Measurements from ENCODE around the gene DCTN1. TPM values are rescaled to one million over a fixed set of nuclear protein-coding genes. Genes with fewer than 3 reads are reported as not detected.

DCTN1 gene
- polyA plus RNA-seq, 1 of the 3 experiments (the other 2 are of a cell fraction), result 91.1 TPM

DNA sequence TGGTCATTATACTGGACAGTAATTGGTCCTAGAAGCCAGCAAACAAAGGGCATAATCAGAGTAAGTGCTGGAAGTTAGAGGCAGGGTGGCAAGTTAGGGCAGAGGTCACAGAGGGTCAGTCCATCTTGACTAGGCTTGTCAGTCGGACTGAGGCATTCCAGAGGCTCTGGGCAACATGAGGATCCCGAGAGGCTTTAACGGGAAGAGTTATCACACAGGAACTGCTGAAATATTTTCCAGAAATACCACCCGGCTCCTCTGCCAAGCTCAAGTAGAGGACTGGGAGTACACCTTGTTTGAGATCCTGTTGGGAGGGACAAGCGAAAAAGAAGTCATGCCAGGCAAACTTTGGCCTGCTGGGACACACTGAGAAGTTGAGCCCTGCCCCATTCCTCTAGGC lies 27.6 kb upstream of the DCTN1 start:
- no peak overlapping the region for H3K27ac ChIP-seq (ENCODE audit: low read depth in 2 of 2, low read length in 1 of 2)
- H3K36me3 ChIP-seq (replicated peaks in 1 of 2; ENCODE audit: control insufficient read depth in 1 of 2, insufficient read depth in 2 of 2, low read length in 1 of 2), result no peaks in the 10 kb centered on the region
- no peak overlapping the region for H3K4me3 ChIP-seq (ENCODE audit: low read depth in 2 of 2, low read length in 1 of 2)
- no peaks in the 10 kb centered on the region for H3F3A ChIP-seq (replicated peaks; ENCODE audit: insufficient read depth)
- peaks cover 2 to 9% of the 10 kb centered on the region in 2 experiments; a peak in 2 of 4 replicates for H3K4me1 ChIP-seq (ENCODE audit: control insufficient read depth in 1 of 2, insufficient read depth in 2 of 2, low read depth in 1 of 2, low read length in 1 of 2)
- no peak for DNase-seq
- H3K9me3 ChIP-seq, result no peaks in the 10 kb centered on the region
- no peaks in the 10 kb centered on the region for H4K20me1 ChIP-seq (ENCODE audit: insufficient read depth)
- WGBS (ENCODE audit: low lambda C conversion rate), result 67% methylated on average over 5 of the region's 5 CpGs
- H3K4me2 ChIP-seq, result no peak overlapping the region
- ChIA-PET POLR2A (no interaction called here), CTCF (interaction anchor here (1.9 to 2.9 kb wide), 2 partner anchors 7 to 16 kb away, joined by 5 to 12 read pairs; no protein-coding TSS in a partner anchor)
- H2AFZ ChIP-seq (ENCODE audit: low read depth), result no peak overlapping the region
- TF ChIP-seq MEF2A (IDR thresholded peaks at IDR 0.05; ENCODE audit: borderline replicate concordance, low read depth) (no peak), NFIC (IDR thresholded peaks at IDR 0.05; ENCODE audit: borderline replicate concordance) (no peak), TAF1 (IDR thresholded peaks at IDR 0.05; ENCODE audit: borderline replicate concordance, low read depth, low read length) (no peak), GATA2 (CRISPR knock-in tag; IDR thresholded peaks at IDR 0.05) (no peak), RFX5 (IDR thresholded peaks at IDR 0.05; ENCODE audit: low read length) (no peak), RAD21 (IDR thresholded peaks at IDR 0.05; ENCODE audit: low read length) (no peak), FOXJ3 (CRISPR knock-in tag; IDR thresholded peaks at IDR 0.05) (no peak), SIN3A (IDR thresholded peaks at IDR 0.05; ENCODE audit: borderline replicate concordance, low read depth, low read length) (no peak), YY1 (IDR thresholded peaks at IDR 0.05; ENCODE audit: low read depth) (no peak), EZH2phosphoT487 (IDR thresholded peaks at IDR 0.05; ENCODE audit: borderline replicate concordance, low read depth) (no peak), FOXM1 (IDR thresholded peaks at IDR 0.05; ENCODE audit: low read depth) (no peak), TCF12 (IDR thresholded peaks at IDR 0.05) (no peak), FOSL2 (IDR thresholded peaks at IDR 0.05; ENCODE audit: borderline replicate concordance, low read depth) (no peak), RXRA (IDR thresholded peaks at IDR 0.05; ENCODE audit: borderline replicate concordance, low read depth) (no peak), NRF1 (IDR thresholded peaks at IDR 0.05; ENCODE audit: low read depth, low read length) (no peak), MXI1 (IDR thresholded peaks at IDR 0.05; ENCODE audit: low read depth, low read length) (no peak)
- TF ChIP-seq, protein P1, sequence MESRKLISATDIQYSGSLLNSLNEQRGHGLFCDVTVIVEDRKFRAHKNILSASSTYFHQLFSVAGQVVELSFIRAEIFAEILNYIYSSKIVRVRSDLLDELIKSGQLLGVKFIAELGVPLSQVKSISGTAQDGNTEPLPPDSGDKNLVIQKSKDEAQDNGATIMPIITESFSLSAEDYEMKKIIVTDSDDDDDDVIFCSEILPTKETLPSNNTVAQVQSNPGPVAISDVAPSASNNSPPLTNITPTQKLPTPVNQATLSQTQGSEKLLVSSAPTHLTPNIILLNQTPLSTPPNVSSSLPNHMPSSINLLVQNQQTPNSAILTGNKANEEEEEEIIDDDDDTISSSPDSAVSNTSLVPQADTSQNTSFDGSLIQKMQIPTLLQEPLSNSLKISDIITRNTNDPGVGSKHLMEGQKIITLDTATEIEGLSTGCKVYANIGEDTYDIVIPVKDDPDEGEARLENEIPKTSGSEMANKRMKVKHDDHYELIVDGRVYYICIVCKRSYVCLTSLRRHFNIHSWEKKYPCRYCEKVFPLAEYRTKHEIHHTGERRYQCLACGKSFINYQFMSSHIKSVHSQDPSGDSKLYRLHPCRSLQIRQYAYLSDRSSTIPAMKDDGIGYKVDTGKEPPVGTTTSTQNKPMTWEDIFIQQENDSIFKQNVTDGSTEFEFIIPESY (IDR thresholded peaks at IDR 0.05; ENCODE audit: borderline replicate concordance, low read depth), result no peak
- TF ChIP-seq, protein P2, sequence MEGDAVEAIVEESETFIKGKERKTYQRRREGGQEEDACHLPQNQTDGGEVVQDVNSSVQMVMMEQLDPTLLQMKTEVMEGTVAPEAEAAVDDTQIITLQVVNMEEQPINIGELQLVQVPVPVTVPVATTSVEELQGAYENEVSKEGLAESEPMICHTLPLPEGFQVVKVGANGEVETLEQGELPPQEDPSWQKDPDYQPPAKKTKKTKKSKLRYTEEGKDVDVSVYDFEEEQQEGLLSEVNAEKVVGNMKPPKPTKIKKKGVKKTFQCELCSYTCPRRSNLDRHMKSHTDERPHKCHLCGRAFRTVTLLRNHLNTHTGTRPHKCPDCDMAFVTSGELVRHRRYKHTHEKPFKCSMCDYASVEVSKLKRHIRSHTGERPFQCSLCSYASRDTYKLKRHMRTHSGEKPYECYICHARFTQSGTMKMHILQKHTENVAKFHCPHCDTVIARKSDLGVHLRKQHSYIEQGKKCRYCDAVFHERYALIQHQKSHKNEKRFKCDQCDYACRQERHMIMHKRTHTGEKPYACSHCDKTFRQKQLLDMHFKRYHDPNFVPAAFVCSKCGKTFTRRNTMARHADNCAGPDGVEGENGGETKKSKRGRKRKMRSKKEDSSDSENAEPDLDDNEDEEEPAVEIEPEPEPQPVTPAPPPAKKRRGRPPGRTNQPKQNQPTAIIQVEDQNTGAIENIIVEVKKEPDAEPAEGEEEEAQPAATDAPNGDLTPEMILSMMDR (IDR thresholded peaks at IDR 0.05), result no peak
- TF ChIP-seq, protein P3, sequence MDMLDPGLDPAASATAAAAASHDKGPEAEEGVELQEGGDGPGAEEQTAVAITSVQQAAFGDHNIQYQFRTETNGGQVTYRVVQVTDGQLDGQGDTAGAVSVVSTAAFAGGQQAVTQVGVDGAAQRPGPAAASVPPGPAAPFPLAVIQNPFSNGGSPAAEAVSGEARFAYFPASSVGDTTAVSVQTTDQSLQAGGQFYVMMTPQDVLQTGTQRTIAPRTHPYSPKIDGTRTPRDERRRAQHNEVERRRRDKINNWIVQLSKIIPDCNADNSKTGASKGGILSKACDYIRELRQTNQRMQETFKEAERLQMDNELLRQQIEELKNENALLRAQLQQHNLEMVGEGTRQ (IDR thresholded peaks at IDR 0.05; ENCODE audit: borderline replicate concordance, low read depth, low read length), result no peak
- H3K9ac ChIP-seq, result no peak overlapping the region
- H3K27me3 ChIP-seq (ENCODE audit: insufficient read depth), result no peaks in the 10 kb centered on the region
- no peaks in the 10 kb centered on the region for H3K9me2 ChIP-seq
- H3K79me2 ChIP-seq (ENCODE audit: insufficient read depth), result no peaks in the 10 kb centered on the region
